K562 (cell line): ENCODE data around the gene GPR68. TPM values are rescaled to one million over a fixed set of nuclear protein-coding genes. Genes with fewer than 3 reads are reported as not detected.
"Not testable (repeated sequence)": the region's sequence is repeated elsewhere in the genome, so short reads cannot be mapped to it uniquely, and the experiment has no call there.

Experiments
- ATAC-seq: fragments of 200-7000 bp; cut with Tn5 transposase; 3 replicates; pipeline ENCODE4 v1.9.1; 2020; ENCODE audit warnings: moderate library complexity
- BruUV-seq: library from RNA; stranded (reverse); fragments of 400-500 nt; replicated peaks from 2 replicates; lab custom pipeline; 2021; lab: Mats Ljungman, UMichigan
- CTCF ChIA-PET: fragments of 300-600 bp; formaldehyde crosslinking; extraction: SDS; loops from one replicate; lab custom pipeline; 2021; ENCODE audit warnings: low intra/inter-chr PET ratio; lab: Yijun Ruan, JAX
- POLR2A ChIA-PET: fragments of 300-600, 350-650 bp; sonication (Branson Sonifier 250); formaldehyde crosslinking; extraction: SDS; loops from one replicate; lab custom pipeline; 2021; ENCODE audit warnings: antibody characterized with exemption, inconsistent platforms; lab: Yijun Ruan, JAX
- DNase-seq, 4 experiments: peaks; one replicate each; pipeline versions ENCODE4 v3.0.0 to v3.0.0-alpha.2; 2011 to 2018; ENCODE audit warnings: low spot score in 3 of 4, mixed read lengths in 3 of 4; ENCODE audit errors: extremely low read depth in 1 of 4
- FAIRE-seq: peaks from 2 replicates; lab custom pipeline; 2011; peaks lifted over from hg19 to GRCh38; lab: Jason Lieb, UNC
- H2AFZ ChIP-seq: 2 replicates; pipeline ENCODE4 v1.6.0; 2011; ENCODE audit warnings: low read depth, low read length, control low read depth, inconsistent platforms
- H3K27ac ChIP-seq: fragments of 200-600 bp; 3 replicates; pipeline ENCODE4 v1.8.0; 2011; ENCODE audit warnings: low read depth, mild to moderate bottlenecking, control low read depth, inconsistent platforms, low read length, moderate library complexity, mixed read lengths; ENCODE audit errors: extremely low read depth
- H3K27me3 ChIP-seq, 2 experiments: fragments of 300-600 bp in 1 of 2; 2 replicates in 1 of 2; 3 replicates in 1 of 2; pipeline versions ENCODE4 v1.6.0 to v1.8.0; 2011; ENCODE audit warnings: inconsistent platforms in 2 of 2, low read length in 2 of 2, mild to moderate bottlenecking in 1 of 2, mixed read lengths in 1 of 2, moderate library complexity in 1 of 2; ENCODE audit not compliant: control insufficient read depth in 2 of 2, insufficient read depth in 2 of 2
- H3K36me3 ChIP-seq: fragments of 300-600 bp; 3 replicates; pipeline ENCODE4 v1.8.0; 2011; ENCODE audit warnings: mild to moderate bottlenecking, low read length, inconsistent platforms; ENCODE audit not compliant: control insufficient read depth, insufficient read depth
- H3K4me1 ChIP-seq, 2 experiments: fragments of 200-600 bp in 1 of 2; replicated peaks in 1 of 2; 2 replicates in 1 of 2; 3 replicates in 1 of 2; pipeline versions ENCODE4 v1.5.1 to v1.8.0; 2011; ENCODE audit warnings: inconsistent platforms in 2 of 2, low read length in 2 of 2, mild to moderate bottlenecking in 1 of 2, mixed read lengths in 1 of 2, moderate library complexity in 1 of 2; ENCODE audit not compliant: control insufficient read depth in 2 of 2, insufficient read depth in 2 of 2
- H3K4me2 ChIP-seq: 2 replicates; pipeline ENCODE4 v1.6.1; 2011; ENCODE audit warnings: low read length, control low read depth, inconsistent platforms, mixed read lengths; ENCODE audit not compliant: insufficient read depth
- H3K4me3 ChIP-seq: fragments of 200-600 bp; sonication (generic), shearing (Covaris generic); 2 replicates; pipeline ENCODE4 v1.5.1; 2016; ENCODE audit warnings: control low read depth, inconsistent platforms
- H3K79me2 ChIP-seq: fragments of 200-600 bp; 3 replicates; pipeline ENCODE4 v1.8.0; 2011; ENCODE audit warnings: low read length, inconsistent platforms; ENCODE audit not compliant: control insufficient read depth, insufficient read depth
- H3K9ac ChIP-seq, 2 experiments: 2 replicates each; pipeline versions ENCODE4 v1.6.0 to v1.6.1; 2011; ENCODE audit warnings: low read depth in 2 of 2, low read length in 2 of 2, control low read depth in 1 of 2, inconsistent platforms in 1 of 2, mild to moderate bottlenecking in 1 of 2, mixed read lengths in 1 of 2; ENCODE audit not compliant: insufficient read depth in 1 of 2
- H3K9me1 ChIP-seq: one replicate; pipeline ENCODE4 v1.6.0; 2011; ENCODE audit warnings: inconsistent platforms, mild to moderate bottlenecking, low read length, moderate library complexity; ENCODE audit not compliant: control insufficient read depth, insufficient read depth
- H3K9me3 ChIP-seq: replicated peaks from 2 replicates; pipeline ENCODE4 v1.5.1; 2011; ENCODE audit warnings: low read depth, low read length, inconsistent platforms; ENCODE audit not compliant: control insufficient read depth, insufficient read depth
- H4K20me1 ChIP-seq: replicated peaks from 2 replicates; pipeline ENCODE4 v1.6.1; 2011; ENCODE audit warnings: low read length, inconsistent platforms, mixed read lengths; ENCODE audit not compliant: control insufficient read depth, insufficient read depth
- EGR1 ChIP-seq: fragments of 450-650 bp; conservative IDR thresholded peaks from 2 replicates; pipeline ENCODE4 v1.6.1; 2017; ENCODE audit warnings: mild to moderate bottlenecking
- GATAD2B ChIP-seq: fragments of 450-650 bp; IDR thresholded peaks from 2 replicates; pipeline ENCODE4 v1.6.1; 2017; ENCODE audit warnings: mild to moderate bottlenecking, borderline replicate concordance
- HOXB6 ChIP-seq: fragments of 250-450 bp; sonication (Bioruptor Pico); IDR thresholded peaks from 2 replicates; pipeline ENCODE4 v1.5.1; 2022; ENCODE audit warnings: mild to moderate bottlenecking, borderline replicate concordance
- PRDM10 ChIP-seq: fragments of 450-650 bp; IDR thresholded peaks from 2 replicates; pipeline ENCODE4 v1.6.1; 2018; ENCODE audit not compliant: partially characterized antibody
- SIN3A ChIP-seq, 2 experiments: fragments of 150-350 bp in 1 of 2; IDR thresholded peaks; 2 replicates each; pipeline ENCODE4 v1.6.1; 2011 to 2016; ENCODE audit warnings: borderline replicate concordance in 2 of 2, low read depth in 2 of 2, low read length in 2 of 2, mild to moderate bottlenecking in 2 of 2, moderate library complexity in 2 of 2; ENCODE audit not compliant: control insufficient read depth in 1 of 2
- WHSC1 ChIP-seq: IDR thresholded peaks from one replicate; pipeline ENCODE4 v1.6.1; 2012; ENCODE audit warnings: low read length, control low read depth, inconsistent platforms
- ZNF143 ChIP-seq: sonication (generic); formaldehyde crosslinking; IDR thresholded peaks from 2 replicates; pipeline ENCODE4 v1.9.0; 2022; ENCODE audit warnings: mild to moderate bottlenecking, missing genetic modification reagents
- ZNF224 ChIP-seq: sonication (generic); formaldehyde crosslinking; IDR thresholded peaks from 2 replicates; pipeline ENCODE4 v1.8.0; 2022; ENCODE audit warnings: mild to moderate bottlenecking, missing genetic modification reagents
- WGBS: fragments of 100-300 bp; shearing (Covaris generic); methylation state at CpG from one replicate; pipeline ENCODE4 v1.1.6; 2016; ENCODE audit warnings: low coverage, mixed read lengths; ENCODE audit not compliant: insufficient coverage; ENCODE audit errors: missing lambda C conversion rate; 5-methylcytosine and 5-hydroxymethylcytosine counted together
- in situ Hi-C: fragments of 300-500 bp; cut with MboI; formaldehyde crosslinking; loops from 4 replicates; pipeline ENCODE4 v1.15.0; 2018; ENCODE audit warnings: inconsistent platforms, mixed read lengths
- intact Hi-C: fragments of 100-400 bp; cut with micrococcal nuclease; formaldehyde crosslinking; loops from 2 replicates; pipeline ENCODE4 v1.14.2; 2022
- polyA plus RNA-seq, 8 experiments: library from polyadenylated mRNA; depleted of rRNA in 4 of 8; stranded (reverse) in 5 of 8; unstranded in 3 of 8; fragments of >200 nt; fragmentation: Nextera tagmentation in 2 of 8; fragmentation: Illumina TruSeq in 1 of 8; extraction: Ambion mirVana in 2 of 8; extraction: Trizol in 1 of 8; gene quantifications; 2 replicates each; pipeline versions ENCODE4 v1.2.1 to v1.2.3, GENCODE V29; 2011 to 2014; ENCODE audit warnings: inconsistent platforms in 1 of 8, missing spikeins in 1 of 8
- total RNA-seq, 7 experiments: library from RNA; depleted of rRNA in 6 of 7; stranded (reverse); fragments of >200 nt in 6 of 7; fragmentation: Illumina TruSeq in 2 of 7; extraction: Trizol in 2 of 7; gene quantifications; 2 replicates each; pipeline versions ENCODE4 v1.2.1 to v1.2.3, GENCODE V29; 2011 to 2021; ENCODE audit warnings: low replicate concordance in 1 of 7

The GPR68 gene
- total and polyA plus RNA-seq, 9 of the 15 experiments (the other 6 are each of a cell fraction or from before 2014, with no cell fraction given): 0.41 to 9.4 (median 3.7) TPM

DNA sequence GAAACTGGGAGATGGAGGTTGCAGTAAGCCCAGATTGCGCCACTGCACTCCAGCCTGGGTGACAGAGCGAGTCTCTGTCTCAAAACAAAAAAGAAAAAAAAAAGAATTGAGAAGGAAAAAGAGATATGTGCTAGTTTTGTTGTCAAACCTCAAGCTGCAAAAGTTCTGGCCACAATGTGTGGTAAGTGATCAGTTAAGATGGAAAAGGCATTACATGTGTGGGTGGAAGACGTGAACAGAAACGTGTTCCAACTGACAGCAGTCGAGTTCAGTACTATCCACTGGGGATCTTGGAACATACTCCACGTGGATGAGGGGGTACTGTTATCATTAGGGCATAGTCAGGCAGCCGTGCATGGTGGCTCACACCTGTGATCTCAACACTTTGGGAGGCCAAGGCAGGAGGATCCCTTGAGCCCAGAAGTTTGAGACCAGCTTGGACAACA is 17.3 kb downstream of the GPR68 start:
- no peak overlapping the region for H3K4me3 ChIP-seq
- FAIRE-seq (peak; percentile 64), DNase-seq (peak in 1 of 4 experiments; percentile 14), ATAC-seq (no peak)
- intact Hi-C loops (no loop called here), in situ Hi-C loops (no loop called here)
- no peaks in the 10 kb centered on the region for H4K20me1 ChIP-seq
- no peaks in the 10 kb centered on the region for H3K79me2 ChIP-seq
- ChIA-PET CTCF (no interaction called here), POLR2A (interaction anchor here (0.5 to 0.6 kb wide), 2 partner anchors 28 to 165 kb away, joined by 3 to 4 read pairs; no protein-coding TSS in a partner anchor)
- H3K36me3 ChIP-seq: no peaks in the 10 kb centered on the region
- 37% methylated on average over 5 of the region's 7 CpGs for WGBS
- peaks cover 4 to 19% of the 10 kb centered on the region in 2 experiments for H3K4me1 ChIP-seq
- no peak overlapping the region; the same call in 2 of the 3 replicates for H3K27ac ChIP-seq
- H3K27me3 ChIP-seq: no peaks in the 10 kb centered on the region
- H3K4me2 ChIP-seq: no peak overlapping the region
- H3K9ac ChIP-seq: no peak overlapping the region
- no peaks in the 10 kb centered on the region for H3K9me1 ChIP-seq
- TF ChIP-seq EGR1 (peak; percentile 63), GATAD2B (no peak), SIN3A (IDR thresholded peaks at IDR 0.05; ENCODE audit: borderline replicate concordance in 2 of 2, control insufficient read depth in 1 of 2, low read depth in 2 of 2, low read length in 2 of 2) (no peak), PRDM10 (peak; percentile 75), ZNF224 (CRISPR knock-in tag) (no peak), WHSC1 (no peak), ZNF143 (CRISPR knock-in tag) (no peak), HOXB6 (CRISPR knock-in tag) (no peak)
- no peak overlapping the region; the same call in 1 of the 2 replicates for H2AFZ ChIP-seq
- BruUV-seq: no TSS peak
- no peaks in the 10 kb centered on the region for H3K9me3 ChIP-seq

GRCh38 chr14:91226360-91226759 is 18.1 kb downstream of the GPR68 start:
- H3K27ac ChIP-seq, ATAC-seq, in situ Hi-C loops, BruUV-seq, H3K4me3 ChIP-seq, H3K9me3 ChIP-seq, H3K9ac ChIP-seq, CTCF ChIA-PET, H3K9me1 ChIP-seq, H3K4me2 ChIP-seq, H3K27me3 ChIP-seq, DNase-seq, H3K36me3 ChIP-seq, H4K20me1 ChIP-seq, FAIRE-seq, H2AFZ ChIP-seq, H3K79me2 ChIP-seq, intact Hi-C loops: not testable (repeated sequence)
- 60% methylated on average over 1 of the region's 4 CpGs for WGBS
- H3K4me1 ChIP-seq: peaks cover 4 to 19% of the 10 kb centered on the region in 2 experiments
- POLR2A ChIA-PET: interaction anchor here (0.7 kb wide), 1 partner anchor 18 kb away, joined by 3 read pairs; the partner anchor contains the start of gene GPR68
